MG63 (cell line): Measurements from ENCODE around the gene EMP1. TPM values are rescaled to one million over a fixed set of nuclear protein-coding genes. Genes with fewer than 3 reads are reported as not detected.
"Not testable (repeated sequence)": the region's sequence is repeated elsewhere in the genome, so short reads cannot be mapped to it uniquely, and the experiment has no call there.

ENCODE experiments used
- DNase-seq: peaks from one replicate; pipeline ENCODE4 v3.0.0-alpha.2; 2020
- H3K27me3 ChIP-seq: fragments of 250-450 bp; sonication (Bioruptor Pico); 2 replicates; pipeline ENCODE4 v1.5.1; 2020; ENCODE audit warnings: mild to moderate bottlenecking, moderate library complexity
- H3K36me3 ChIP-seq: fragments of 250-450 bp; sonication (Bioruptor Pico); 2 replicates; pipeline ENCODE4 v1.5.1; 2020; ENCODE audit warnings: mild to moderate bottlenecking, moderate library complexity
- H3K4me3 ChIP-seq: fragments of 250-450 bp; sonication (Bioruptor Pico); 2 replicates; pipeline ENCODE4 v1.5.1; 2020; ENCODE audit warnings: mild to moderate bottlenecking, moderate library complexity
- H3K9me3 ChIP-seq: fragments of 250-450 bp; sonication (Bioruptor Pico); 2 replicates; pipeline ENCODE4 v1.5.1; 2020; ENCODE audit warnings: mild to moderate bottlenecking, moderate library complexity
- total RNA-seq: library from RNA; depleted of rRNA; stranded (reverse); fragments of >200 nt; shearing (Covaris generic); gene quantifications from 2 replicates; pipeline ENCODE4 v1.2.3, GENCODE V29; 2014; ENCODE audit warnings: low replicate concordance; rRNA removed

EMP1 gene
- total RNA-seq, 1 experiment from 2014 or later = 55.7 TPM

DNA sequence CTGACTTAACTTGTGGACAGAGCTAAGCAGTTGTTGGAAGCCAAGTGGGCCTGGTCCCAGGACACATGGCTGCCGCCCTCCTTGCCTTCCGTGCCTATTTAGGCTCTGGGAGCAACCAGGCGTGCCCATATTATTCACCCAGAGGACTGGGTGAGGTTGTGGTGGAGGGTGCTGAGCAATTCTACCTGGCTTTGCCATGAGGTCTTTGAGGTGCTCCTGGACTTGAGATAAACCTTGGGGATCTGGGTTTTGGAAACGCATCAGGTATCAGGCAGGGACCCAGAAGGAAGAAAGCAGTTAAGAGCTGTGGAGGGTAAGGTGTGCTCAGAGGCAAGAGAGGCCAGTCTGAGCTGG, 60.1 kb downstream of the EMP1 start:
- Histone ChIP-seq H3K36me3 (no peaks in the 10 kb centered on the region), H3K4me3 (no peak overlapping the region), H3K9me3 (no peaks in the 10 kb centered on the region), H3K27me3 (no peaks in the 10 kb centered on the region)
- DNase-seq = no peak

DNA sequence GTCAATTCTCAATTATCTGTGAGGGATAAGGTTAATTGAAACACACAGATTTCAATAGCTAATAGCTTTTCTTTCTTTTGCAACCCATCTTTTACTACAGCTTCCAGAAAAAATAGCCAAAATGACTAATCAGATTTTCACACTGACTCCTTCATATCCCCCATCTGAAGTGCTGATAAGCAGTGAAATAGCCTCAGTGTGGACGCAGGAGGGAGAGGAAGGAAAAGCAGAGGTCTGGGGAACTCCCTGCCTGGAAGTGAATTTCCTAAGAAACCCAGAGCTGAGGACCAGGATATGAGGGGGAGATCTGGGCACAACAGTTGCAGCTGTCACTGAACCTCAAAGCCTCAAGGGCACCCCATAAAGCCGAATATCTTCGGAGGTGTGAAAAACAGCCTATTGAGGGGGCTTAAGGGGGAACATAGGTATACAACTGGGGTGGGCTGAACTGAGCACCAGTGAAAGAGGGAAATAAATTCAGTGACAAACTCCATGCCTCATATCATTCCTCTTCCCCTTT, 60.9 kb downstream of the EMP1 start:
- no peak for DNase-seq
- Histone ChIP-seq H3K4me3 (no peak overlapping the region), H3K27me3 (no peaks in the 10 kb centered on the region), H3K9me3 (no peaks in the 10 kb centered on the region), H3K36me3 (no peaks in the 10 kb centered on the region)

DNA sequence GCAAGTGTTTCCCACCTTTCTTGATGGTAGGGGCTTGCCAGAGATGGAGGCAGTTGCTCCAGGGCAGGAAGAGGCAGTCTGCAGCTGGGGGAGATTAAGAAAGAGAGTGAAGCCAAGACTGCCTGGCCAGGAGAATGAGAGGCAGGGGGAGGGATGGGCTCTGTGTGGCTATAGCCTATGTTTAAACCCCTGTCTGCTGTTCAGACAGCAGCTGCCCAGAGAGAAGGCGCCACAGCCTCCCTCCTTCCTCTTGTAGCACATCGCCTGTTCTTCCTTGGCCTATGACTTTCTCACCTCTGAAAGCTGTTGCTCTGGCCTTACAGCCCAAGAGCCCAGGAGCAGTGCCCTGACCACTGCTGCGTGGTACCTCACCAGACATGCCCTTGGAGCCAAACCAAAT, 61.7 kb downstream of the EMP1 start:
- no peaks in the 10 kb centered on the region for H3K27me3 ChIP-seq
- H3K36me3 ChIP-seq = no peaks in the 10 kb centered on the region
- H3K4me3 ChIP-seq = no peak overlapping the region
- DNase-seq = no peak
- H3K9me3 ChIP-seq = no peaks in the 10 kb centered on the region

DNA sequence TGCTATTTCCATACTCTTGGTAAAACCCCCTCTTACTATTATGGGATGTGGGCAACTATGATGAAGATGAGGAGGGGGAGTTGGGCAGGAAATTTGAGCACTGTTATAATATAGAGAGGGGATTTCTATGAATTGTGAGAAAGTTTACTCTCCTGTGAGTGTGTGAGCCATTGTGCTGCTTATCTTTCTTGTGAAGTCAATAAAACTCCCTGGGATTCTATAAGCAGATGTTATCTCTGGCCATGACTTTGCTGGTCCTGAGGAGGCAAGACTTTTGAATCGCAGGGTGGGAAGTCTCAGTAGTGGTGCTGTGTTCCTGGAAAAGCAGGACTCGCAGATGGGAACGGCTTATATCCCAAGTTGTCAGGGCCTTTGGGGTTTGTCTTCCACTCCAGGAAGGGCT, 62.2 kb downstream of the EMP1 start:
- no peaks in the 10 kb centered on the region for H3K9me3 ChIP-seq
- H3K27me3 ChIP-seq = no peaks in the 10 kb centered on the region
- DNase-seq = no peak
- H3K36me3 ChIP-seq = no peaks in the 10 kb centered on the region
- no peak overlapping the region for H3K4me3 ChIP-seq

DNA sequence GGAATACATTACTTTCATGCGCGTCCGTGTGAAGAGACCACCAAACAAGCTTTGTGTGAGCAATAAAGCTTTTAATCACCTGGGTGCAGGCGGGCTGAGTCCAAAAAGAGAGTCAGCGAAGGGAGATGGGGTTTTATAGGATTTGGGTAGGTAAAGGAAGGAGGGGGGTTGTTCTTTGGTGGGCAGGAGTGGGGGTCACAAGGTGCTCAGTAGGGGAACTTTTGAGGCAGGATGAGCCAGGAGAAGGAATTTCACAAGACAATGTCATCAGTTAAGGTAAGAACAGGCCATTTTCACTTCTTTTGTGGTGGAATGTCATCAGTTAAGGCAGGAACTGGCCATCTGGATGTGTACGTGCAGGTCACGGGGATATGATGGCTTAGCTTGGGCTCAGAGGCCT, 63.1 kb downstream of the EMP1 start:
- H3K36me3 ChIP-seq, H3K4me3 ChIP-seq, DNase-seq, H3K27me3 ChIP-seq, H3K9me3 ChIP-seq: not testable (repeated sequence)

DNA sequence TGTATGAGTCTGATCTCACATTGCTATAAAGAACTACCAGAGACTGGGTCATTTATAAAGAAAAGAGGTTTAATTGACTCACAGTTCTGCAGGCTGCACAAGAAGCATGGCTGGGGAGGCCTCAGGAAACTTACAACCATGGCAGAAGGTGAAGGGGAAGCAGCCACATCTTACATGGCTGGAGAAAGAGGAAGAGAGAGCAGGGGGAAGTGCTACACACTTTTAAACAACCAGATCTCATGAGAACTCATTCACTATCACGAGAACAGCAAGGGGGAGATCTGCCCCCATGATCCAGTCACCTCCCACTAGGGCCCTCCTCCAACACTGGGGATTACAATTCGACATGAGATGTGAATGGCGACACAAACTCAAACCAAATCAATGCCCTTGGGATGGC, 71.3 kb downstream of the EMP1 start:
- H3K27me3 ChIP-seq, H3K9me3 ChIP-seq, H3K36me3 ChIP-seq, H3K4me3 ChIP-seq, DNase-seq: not testable (repeated sequence)

DNA sequence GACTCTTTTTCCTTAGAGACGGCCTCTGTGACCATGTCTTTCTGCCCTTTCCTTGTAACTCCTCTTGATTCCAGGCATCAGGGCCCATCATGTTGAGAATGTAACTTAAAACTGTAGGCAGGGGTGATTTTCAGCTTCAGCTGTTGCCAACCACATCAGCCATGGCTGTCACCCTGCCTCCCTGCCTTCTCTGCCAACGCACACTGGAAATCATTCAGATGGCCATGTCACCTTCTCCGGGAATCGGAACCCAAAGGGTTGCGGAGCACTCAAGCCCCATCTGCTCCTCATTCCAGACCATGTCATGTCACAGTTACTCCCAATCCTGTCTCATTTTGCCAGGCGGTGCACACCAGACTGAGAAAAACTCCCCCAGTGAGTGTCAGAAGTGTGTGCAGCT, 72.1 kb downstream of the EMP1 start:
- Histone ChIP-seq H3K9me3 (no peaks in the 10 kb centered on the region), H3K27me3 (peaks cover 2% of the 10 kb centered on the region; the same call in 1 of the 2 replicates), H3K4me3 (no peak overlapping the region), H3K36me3 (no peaks in the 10 kb centered on the region)
- DNase-seq = no peak

Other genes starting within 250 kb of the EMP1 start
- gene GPRC5D, start 244.6 kb upstream of the EMP1 start, total RNA-seq = not detected in 2 replicates
- gene HEBP1, start 196.5 kb upstream of the EMP1 start, total RNA-seq = 5.6 and 16.1 TPM in 2 replicates
- 0.20 and 2.4 TPM in 2 replicates for gene FAM234B, start 152.3 kb upstream of the EMP1 start, total RNA-seq
- 0.33 TPM in 1 of 2 replicates, not detected in the other for gene GSG1, start 93.1 kb upstream of the EMP1 start, total RNA-seq